ENCODE results near the gene RWDD2A. TPM values are rescaled to one million over a fixed set of nuclear protein-coding genes. Genes with fewer than 3 reads are reported as not detected.
A peak's percentile ranks its signal among the peaks of the same experiment; 100 is the strongest.

Gene RWDD2A
- total RNA-seq (2021) (2.4 and 3.6 TPM in 2 replicates), Bru-seq, nascent RNA (percentile 59 among the genes with signal in this experiment), BruChase-seq, experiment 1, labeled RNA remaining after a 2-hour chase (percentile 70 among the genes with signal in this experiment), BruChase-seq, experiment 2, labeled RNA remaining after a 6-hour chase (percentile 47 among the genes with signal in this experiment)
- long read RNA-seq, transcript RWDD2A-201 (3 exons, 3,744 nt) = major isoform, 6 of 15 reads
- long read RNA-seq, partial matches to known transcripts = 5 of 15 reads
- long read RNA-seq, other reads (novel, unspliced or antisense) = 4 of 15 reads

DNA sequence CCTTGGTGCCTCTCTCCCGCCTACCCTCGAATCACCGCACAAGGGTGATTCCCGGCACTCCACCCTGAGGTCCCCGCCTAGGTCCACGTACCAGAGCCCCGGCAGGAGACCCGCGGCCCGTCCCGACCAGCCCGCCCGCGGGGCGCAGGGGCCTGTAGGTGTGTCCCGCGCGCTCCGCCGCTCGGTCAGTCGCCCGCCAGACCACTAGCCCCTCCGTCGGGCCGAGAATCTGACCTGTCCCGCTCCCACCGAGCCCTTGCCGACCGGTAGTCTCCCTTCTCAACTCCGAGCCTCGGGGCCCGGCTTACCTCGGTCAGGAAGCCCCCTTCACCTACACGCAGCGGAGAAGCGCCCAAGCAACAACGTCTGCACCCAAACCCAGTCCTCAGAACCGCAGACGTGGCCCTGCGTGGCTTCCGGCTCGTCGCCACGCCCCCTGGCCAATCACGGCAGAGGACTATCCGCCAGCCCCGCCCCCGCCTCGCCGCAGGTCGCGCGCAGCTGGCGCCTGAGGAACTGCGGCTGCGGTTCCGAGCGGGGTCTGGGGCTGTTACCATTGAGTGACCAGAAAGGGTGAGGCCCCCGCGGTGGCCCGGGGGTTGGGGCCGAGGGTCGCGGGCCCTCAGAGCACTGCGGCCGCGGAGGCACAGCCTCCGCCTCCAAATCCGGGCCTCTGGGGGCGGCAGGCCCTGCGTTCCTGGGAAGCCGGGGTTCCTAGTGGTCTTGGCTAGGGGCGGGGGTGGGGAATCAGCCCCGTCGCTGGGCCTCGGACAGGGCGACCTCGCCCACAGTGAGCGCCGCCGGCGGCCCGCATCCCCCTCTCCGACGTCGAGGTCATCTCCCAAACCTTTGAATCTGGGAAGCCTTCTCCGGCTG lies at the start of gene RWDD2A, which contains the start of gene PGM3:
Gene RWDD2A, plus strand, starts transcription at position 487 of the 876 bp plus-strand sequence. CDS start 1,095 bp downstream, outside the sequence.
Gene PGM3, minus strand, starts transcription at position 395 of the 876 bp plus-strand sequence. CDS start 2,253 bp downstream, outside the sequence.
- intact Hi-C loops (cut with micrococcal nuclease; ENCODE audit: unreplicated experiment) = no loop called here
- Histone ChIP-seq H3K27me3 (replicated peaks; ENCODE audit: insufficient read depth, low read depth, low read length, poor library complexity) (no peaks in the 10 kb centered on the region), H3K9me3 (ENCODE audit: low read depth, low read length, poor library complexity, severe bottlenecking) (no peaks in the 10 kb centered on the region), H3K27ac (ENCODE audit: low read depth, low read length, poor library complexity, severe bottlenecking) (peak within 1 kb of the TSS; percentile 76), H3K36me3 (ENCODE audit: insufficient read depth, low read length, poor library complexity, severe bottlenecking) (peaks cover 26% of the 10 kb centered on the region), H3K4me3 (ENCODE audit: low read depth, low read length, poor library complexity, severe bottlenecking) (peak within 1 kb of the TSS; percentile 83), H3K4me1 (ENCODE audit: insufficient read depth, low read length, poor library complexity, severe bottlenecking) (peaks cover 11% of the 10 kb centered on the region)
- no peak for TF ChIP-seq EZH2 (IDR thresholded peaks at IDR 0.05; ENCODE audit: borderline replicate concordance, low read depth, low read length, poor library complexity, severe bottlenecking)
- TF ChIP-seq, protein P1, sequence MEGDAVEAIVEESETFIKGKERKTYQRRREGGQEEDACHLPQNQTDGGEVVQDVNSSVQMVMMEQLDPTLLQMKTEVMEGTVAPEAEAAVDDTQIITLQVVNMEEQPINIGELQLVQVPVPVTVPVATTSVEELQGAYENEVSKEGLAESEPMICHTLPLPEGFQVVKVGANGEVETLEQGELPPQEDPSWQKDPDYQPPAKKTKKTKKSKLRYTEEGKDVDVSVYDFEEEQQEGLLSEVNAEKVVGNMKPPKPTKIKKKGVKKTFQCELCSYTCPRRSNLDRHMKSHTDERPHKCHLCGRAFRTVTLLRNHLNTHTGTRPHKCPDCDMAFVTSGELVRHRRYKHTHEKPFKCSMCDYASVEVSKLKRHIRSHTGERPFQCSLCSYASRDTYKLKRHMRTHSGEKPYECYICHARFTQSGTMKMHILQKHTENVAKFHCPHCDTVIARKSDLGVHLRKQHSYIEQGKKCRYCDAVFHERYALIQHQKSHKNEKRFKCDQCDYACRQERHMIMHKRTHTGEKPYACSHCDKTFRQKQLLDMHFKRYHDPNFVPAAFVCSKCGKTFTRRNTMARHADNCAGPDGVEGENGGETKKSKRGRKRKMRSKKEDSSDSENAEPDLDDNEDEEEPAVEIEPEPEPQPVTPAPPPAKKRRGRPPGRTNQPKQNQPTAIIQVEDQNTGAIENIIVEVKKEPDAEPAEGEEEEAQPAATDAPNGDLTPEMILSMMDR (conservative IDR thresholded peaks at IDR 0.05; ENCODE audit: low read depth, low read length) = no peak
- ChIA-PET CTCF (interaction anchor here (0.6 kb wide), 2 partner anchors 14 to 831 kb away, joined by 3 to 9 read pairs; no protein-coding TSS in a partner anchor), POLR2A (ENCODE audit: low non-redundant PET) (interaction anchor here (0.6 kb wide), 1 partner anchor 44 kb away, joined by 5 read pairs; no protein-coding TSS in a partner anchor)
- DNase-seq (ENCODE audit: low spot score) = peak; percentile 93
- no TSS peak for BruUV-seq (replicated peaks)

DNA sequence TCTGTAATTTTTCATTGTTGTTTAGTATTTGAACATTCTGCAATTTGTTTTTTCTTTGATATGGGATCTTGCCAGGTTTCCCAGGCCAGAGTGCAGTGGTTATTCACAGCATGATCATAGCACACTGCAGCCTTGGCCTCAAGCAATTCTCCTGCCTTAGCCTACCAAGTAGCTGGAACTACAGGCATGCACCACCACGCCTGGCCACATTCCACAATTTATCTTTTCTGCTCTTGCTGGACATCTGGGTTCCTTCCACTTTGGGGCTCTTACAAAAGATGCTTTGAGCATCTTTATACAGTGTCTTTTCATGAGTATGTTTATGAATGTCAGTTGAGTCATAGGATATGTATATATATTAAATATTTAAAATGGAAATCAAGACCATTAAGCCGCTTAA lies 42.0 kb upstream of the RWDD2A start:
- POLR2A ChIA-PET (ENCODE audit: low non-redundant PET) = no interaction called here
- TF ChIP-seq, protein P1 (conservative IDR thresholded peaks at IDR 0.05; ENCODE audit: low read depth, low read length) = no peak
- TF ChIP-seq EZH2 (IDR thresholded peaks at IDR 0.05; ENCODE audit: borderline replicate concordance, low read depth, low read length, poor library complexity, severe bottlenecking) = no peak
- CTCF ChIA-PET = no interaction called here
- no peak for DNase-seq (ENCODE audit: low spot score)
- no TSS peak for BruUV-seq (replicated peaks)
- Histone ChIP-seq H3K36me3 (ENCODE audit: insufficient read depth, low read length, poor library complexity, severe bottlenecking) (peaks cover 11% of the 10 kb centered on the region), H3K9me3 (ENCODE audit: low read depth, low read length, poor library complexity, severe bottlenecking) (no peaks in the 10 kb centered on the region), H3K27ac (ENCODE audit: low read depth, low read length, poor library complexity, severe bottlenecking) (no peak overlapping the region), H3K4me3 (ENCODE audit: low read depth, low read length, poor library complexity, severe bottlenecking) (no peak overlapping the region), H3K27me3 (replicated peaks; ENCODE audit: insufficient read depth, low read depth, low read length, poor library complexity) (no peaks in the 10 kb centered on the region), H3K4me1 (ENCODE audit: insufficient read depth, low read length, poor library complexity, severe bottlenecking) (peaks cover 11% of the 10 kb centered on the region)
- intact Hi-C loops (cut with micrococcal nuclease; ENCODE audit: unreplicated experiment) = no loop called here

DNA sequence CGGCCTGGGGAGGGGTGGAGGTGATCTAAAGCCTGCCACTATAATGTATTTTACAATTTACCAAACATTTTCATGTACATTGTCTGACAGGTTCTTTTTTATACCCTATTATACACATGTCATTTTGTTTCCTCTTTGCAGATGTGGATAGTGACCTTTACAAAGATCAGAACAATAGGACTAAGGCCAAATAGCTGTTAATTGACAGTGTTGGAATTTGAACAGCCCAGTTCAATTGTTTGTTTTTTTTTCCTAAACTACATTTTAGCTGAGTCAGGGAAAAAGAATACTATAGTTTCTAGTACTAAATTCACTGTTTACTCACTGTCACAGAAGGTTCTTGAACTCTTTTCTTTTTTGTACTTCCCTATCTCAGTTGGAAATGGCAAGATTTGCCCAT lies 40.2 kb upstream of the RWDD2A start:
- BruUV-seq (replicated peaks) = no TSS peak
- DNase-seq (ENCODE audit: low spot score) = no peak
- no peak for TF ChIP-seq EZH2 (IDR thresholded peaks at IDR 0.05; ENCODE audit: borderline replicate concordance, low read depth, low read length, poor library complexity, severe bottlenecking)
- TF ChIP-seq, protein P1 (conservative IDR thresholded peaks at IDR 0.05; ENCODE audit: low read depth, low read length) = no peak
- H3K27ac ChIP-seq (ENCODE audit: low read depth, low read length, poor library complexity, severe bottlenecking) = no peak overlapping the region
- H3K4me1 ChIP-seq (ENCODE audit: insufficient read depth, low read length, poor library complexity, severe bottlenecking) = peaks cover 11% of the 10 kb centered on the region
- H3K9me3 ChIP-seq (ENCODE audit: low read depth, low read length, poor library complexity, severe bottlenecking) = no peaks in the 10 kb centered on the region
- ChIA-PET POLR2A (ENCODE audit: low non-redundant PET) (no interaction called here), CTCF (no interaction called here)
- intact Hi-C loops (cut with micrococcal nuclease; ENCODE audit: unreplicated experiment) = no loop called here
- no peaks in the 10 kb centered on the region for H3K27me3 ChIP-seq (replicated peaks; ENCODE audit: insufficient read depth, low read depth, low read length, poor library complexity)
- H3K36me3 ChIP-seq (ENCODE audit: insufficient read depth, low read length, poor library complexity, severe bottlenecking) = peaks cover 11% of the 10 kb centered on the region
- no peak overlapping the region for H3K4me3 ChIP-seq (ENCODE audit: low read depth, low read length, poor library complexity, severe bottlenecking)
